ENCODE results near the gene ZGPAT. TPM values are rescaled to one million over a fixed set of nuclear protein-coding genes. Genes with fewer than 3 reads are reported as not detected.
"Not testable (repeated sequence)": the region's sequence is repeated elsewhere in the genome, so short reads cannot be mapped to it uniquely, and the experiment has no call there.

ZGPAT gene
- total and polyA plus RNA-seq, 12 donors, result 11.8 to 44.7 (median 16.1) TPM

DNA sequence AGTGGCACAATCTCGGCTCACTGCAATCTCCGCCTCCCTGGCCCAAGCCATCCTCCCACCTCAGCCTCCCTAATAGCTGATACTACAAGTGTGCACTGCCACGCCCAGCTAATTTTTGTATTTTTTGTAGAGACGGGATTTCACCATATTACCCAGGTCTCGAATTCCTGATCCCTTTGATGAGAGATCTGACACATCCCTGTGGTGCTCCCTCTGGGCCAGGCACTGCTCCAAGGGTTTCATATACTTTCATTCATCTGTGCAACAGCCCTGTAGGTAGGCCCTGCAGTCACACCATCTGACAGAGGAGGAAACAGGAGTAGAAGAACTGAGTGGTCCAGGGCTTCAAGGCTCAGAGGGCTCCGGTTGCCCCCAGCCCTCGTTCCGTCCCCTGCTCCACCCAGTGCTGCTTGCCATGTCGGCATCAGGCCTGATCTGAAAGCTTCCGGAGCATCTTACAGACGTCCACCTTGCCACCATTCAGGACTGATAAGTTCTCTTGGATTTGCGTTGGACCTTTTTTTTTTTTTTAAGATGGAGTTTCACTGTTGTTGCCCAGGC, 3.3 kb downstream of the ZGPAT start:
- Histone ChIP-seq H3K27ac (no peak overlapping the region), H3K4me1 (peaks cover 6 to 37% (median 29%) of the 10 kb centered on the region in 9 donors), H3K27me3 (no peaks in the 10 kb centered on the region), H3K9me3 (peaks cover 0 to 27% (median 13%) of the 10 kb centered on the region in 11 donors), H3K4me3 (no peak overlapping the region), H3K36me3 (peaks cover 0 to 81% (median 32%) of the 10 kb centered on the region in 9 donors)
- WGBS, 2 donors, result 82 to 90% methylated on average over 12 of the region's 12 CpGs
- TF ChIP-seq, protein P1, sequence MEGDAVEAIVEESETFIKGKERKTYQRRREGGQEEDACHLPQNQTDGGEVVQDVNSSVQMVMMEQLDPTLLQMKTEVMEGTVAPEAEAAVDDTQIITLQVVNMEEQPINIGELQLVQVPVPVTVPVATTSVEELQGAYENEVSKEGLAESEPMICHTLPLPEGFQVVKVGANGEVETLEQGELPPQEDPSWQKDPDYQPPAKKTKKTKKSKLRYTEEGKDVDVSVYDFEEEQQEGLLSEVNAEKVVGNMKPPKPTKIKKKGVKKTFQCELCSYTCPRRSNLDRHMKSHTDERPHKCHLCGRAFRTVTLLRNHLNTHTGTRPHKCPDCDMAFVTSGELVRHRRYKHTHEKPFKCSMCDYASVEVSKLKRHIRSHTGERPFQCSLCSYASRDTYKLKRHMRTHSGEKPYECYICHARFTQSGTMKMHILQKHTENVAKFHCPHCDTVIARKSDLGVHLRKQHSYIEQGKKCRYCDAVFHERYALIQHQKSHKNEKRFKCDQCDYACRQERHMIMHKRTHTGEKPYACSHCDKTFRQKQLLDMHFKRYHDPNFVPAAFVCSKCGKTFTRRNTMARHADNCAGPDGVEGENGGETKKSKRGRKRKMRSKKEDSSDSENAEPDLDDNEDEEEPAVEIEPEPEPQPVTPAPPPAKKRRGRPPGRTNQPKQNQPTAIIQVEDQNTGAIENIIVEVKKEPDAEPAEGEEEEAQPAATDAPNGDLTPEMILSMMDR (IDR thresholded peaks at IDR 0.05), result no peak
- DNase-seq (no peak), ATAC-seq (no peak)
- intact Hi-C loops (cut with DNase I), result no loop called here

DNA sequence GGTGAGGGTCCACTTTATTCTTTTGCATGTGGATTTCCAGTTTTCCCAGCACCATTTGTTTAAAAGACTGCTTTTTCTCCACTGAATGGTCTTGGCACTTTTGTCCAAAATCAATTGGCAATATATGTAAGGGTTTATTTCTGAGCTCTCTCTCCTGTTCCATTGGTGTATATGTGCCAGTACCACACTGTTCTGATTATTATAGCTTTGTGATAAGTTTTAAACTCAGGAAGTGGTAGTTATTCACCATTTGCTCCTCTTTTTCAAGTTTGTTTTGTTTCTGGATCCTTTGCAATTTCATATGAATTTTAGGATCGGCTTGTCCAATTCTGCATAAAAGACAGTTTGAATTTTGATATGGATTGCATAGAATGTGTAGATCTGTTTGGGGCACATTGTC, 4.4 kb downstream of the ZGPAT start:
- Histone ChIP-seq H3K36me3 (peaks cover 0 to 84% (median 28%) of the 10 kb centered on the region in 9 donors), H3K27ac (no peak overlapping the region), H3K9me3 (peaks cover 0 to 31% (median 13%) of the 10 kb centered on the region in 11 donors), H3K4me1 (peaks cover 0 to 27% (median 20%) of the 10 kb centered on the region in 9 donors), H3K27me3 (no peaks in the 10 kb centered on the region), H3K4me3 (no peak overlapping the region)
- ATAC-seq (no peak), DNase-seq (no peak)
- TF ChIP-seq, protein P1 (IDR thresholded peaks at IDR 0.05), result no peak
- 100% methylated on average over 1 of the region's 1 CpG for WGBS, 2 donors
- intact Hi-C loops (cut with DNase I), result no loop called here

DNA sequence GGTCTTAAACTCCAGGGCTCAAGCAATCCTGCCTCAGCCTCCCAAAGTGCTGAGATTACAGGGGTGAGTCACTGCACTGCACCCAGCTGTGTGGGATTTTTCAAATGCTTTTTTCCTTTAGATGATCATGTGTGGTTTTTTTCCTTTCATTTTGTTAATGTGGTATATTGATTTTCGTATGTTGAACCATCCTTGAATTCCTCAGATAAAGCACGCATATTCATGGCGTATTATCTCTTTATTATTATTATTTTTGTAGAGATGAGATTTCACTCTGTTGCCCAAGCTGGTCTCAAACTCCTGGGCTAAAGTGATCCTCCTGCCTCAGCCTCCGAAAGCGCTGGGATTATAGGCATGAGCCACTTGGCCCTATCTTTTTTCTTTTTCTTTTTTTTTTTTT, 7.0 kb downstream of the ZGPAT start:
- peaks cover 0 to 11% (median 3%) of the 10 kb centered on the region in 9 donors for H3K4me1 ChIP-seq
- intact Hi-C loops (cut with DNase I), result no loop called here
- H3K27ac ChIP-seq, result no peak overlapping the region
- DNase-seq, result no peak
- 99 to 100% methylated on average over 5 of the region's 5 CpGs for WGBS, 2 donors
- H3K36me3 ChIP-seq, result peaks cover 0 to 100% (median 44%) of the 10 kb centered on the region in 9 donors
- no peaks in the 10 kb centered on the region for H3K27me3 ChIP-seq
- ATAC-seq, result no peak
- TF ChIP-seq, protein P1 (IDR thresholded peaks at IDR 0.05), result no peak
- peaks cover 0 to 46% (median 22%) of the 10 kb centered on the region in 11 donors for H3K9me3 ChIP-seq
- H3K4me3 ChIP-seq, result no peak overlapping the region

DNA sequence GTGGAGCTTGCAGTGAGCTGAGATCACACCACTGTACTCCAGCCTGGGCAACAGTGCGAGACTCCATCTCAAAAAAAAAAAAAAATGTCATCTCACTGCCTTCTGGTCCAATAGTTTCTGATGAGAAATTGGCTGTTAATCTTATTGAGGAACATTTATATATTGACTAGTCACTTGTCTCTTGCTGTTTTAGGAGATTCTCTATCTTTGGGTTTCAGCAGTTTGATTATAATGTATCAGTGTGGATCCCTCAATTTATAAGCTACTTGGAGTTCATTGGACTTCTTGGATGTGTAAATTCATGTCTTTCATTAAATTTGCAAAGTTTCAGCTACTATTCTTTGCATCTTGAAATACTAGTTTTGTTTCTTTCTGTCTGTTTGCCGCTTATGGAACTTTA, 11.2 kb downstream of the ZGPAT start:
- no peaks in the 10 kb centered on the region for H3K27me3 ChIP-seq
- peaks cover 0 to 39% (median 22%) of the 10 kb centered on the region in 11 donors for H3K9me3 ChIP-seq
- no peak overlapping the region for H3K27ac ChIP-seq
- intact Hi-C loops (cut with DNase I), result no loop called here
- peaks cover 0 to 85% (median 40%) of the 10 kb centered on the region in 9 donors for H3K36me3 ChIP-seq
- ATAC-seq, result no peak
- WGBS, 2 donors, result 97 to 100% methylated on average over 2 of the region's 2 CpGs
- TF ChIP-seq, protein P1 (IDR thresholded peaks at IDR 0.05), result no peak
- DNase-seq, result no peak
- no peaks in the 10 kb centered on the region for H3K4me1 ChIP-seq
- H3K4me3 ChIP-seq, result no peak overlapping the region

DNA sequence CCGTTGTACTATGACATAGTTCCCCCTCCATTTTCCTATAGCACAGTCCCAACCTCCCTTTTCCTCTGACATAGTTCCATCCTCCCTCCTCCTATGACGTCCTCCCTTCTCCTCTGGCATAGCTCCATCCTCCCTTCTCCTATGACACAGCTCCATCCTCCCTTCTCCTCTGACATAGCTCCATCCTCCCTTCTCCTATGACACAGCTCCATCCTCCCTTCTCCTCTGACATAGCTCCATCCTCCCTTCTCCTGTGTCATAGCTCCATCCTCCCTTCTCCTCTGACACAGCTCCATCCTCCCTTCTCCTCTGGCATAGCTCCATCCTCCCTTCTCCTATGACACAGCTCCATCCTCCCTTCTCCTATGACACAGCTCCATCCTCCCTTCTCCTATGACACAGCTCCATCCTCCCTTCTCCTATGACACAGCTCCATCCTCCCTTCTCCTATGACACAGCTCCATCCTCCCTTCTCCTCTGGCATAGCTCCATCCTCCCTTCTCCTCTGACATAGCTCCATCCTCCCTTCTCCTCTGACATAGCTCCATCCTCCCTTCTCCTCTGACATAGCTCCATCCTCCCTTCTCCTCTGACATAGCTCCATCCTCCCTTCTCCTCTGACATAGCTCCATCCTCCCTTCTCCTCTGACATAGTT, 15.3 kb downstream of the ZGPAT start:
- intact Hi-C loops (cut with DNase I), result not testable (repeated sequence)
- peaks cover 0 to 74% (median 23%) of the 10 kb centered on the region in 9 donors for H3K36me3 ChIP-seq

DNA sequence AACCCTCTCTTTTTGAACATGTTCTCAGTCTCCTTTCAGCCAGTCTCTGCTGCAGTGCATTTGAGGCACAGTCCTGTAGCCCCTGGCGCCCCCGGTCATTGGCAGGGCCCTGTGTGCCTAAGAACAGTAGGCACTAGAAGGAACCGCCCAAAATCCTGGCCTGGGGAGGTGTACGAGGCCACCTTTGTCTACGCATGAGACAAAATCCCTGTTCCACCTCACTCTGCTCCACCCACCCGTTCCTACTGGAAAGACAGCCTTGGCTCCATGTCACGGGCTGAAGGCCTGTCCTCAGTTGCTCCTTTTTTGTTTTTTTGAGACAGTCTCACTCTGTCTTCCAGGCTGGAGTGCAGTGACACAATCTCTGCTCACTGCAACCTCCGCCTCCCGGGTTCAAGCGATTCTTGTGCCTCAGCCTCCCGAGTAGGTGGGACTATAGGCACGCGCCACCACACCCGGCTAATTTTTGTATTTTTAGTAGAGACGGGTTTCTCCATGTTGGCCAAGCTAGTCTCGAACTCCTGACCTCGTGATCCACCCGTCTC, 22.4 kb downstream of the ZGPAT start:
- not testable (repeated sequence) for ATAC-seq

More for the DNA sequence above, 15.3 kb downstream of the ZGPAT start:
- 64 to 66% methylated on average over 2 of the region's 2 CpGs for WGBS, 2 donors
- DNase-seq, H3K27me3 ChIP-seq, H3K4me1 ChIP-seq, H3K27ac ChIP-seq, ATAC-seq, H3K4me3 ChIP-seq: not testable (repeated sequence)
- H3K9me3 ChIP-seq, result peaks cover 0 to 38% (median 23%) of the 10 kb centered on the region in 11 donors

More for the DNA sequence above, 22.4 kb downstream of the ZGPAT start:
- Histone ChIP-seq H3K27ac (peak overlapping the region in 1 of 10 donors; percentile 62), H3K4me1 (peaks cover 0 to 24% (median 0%) of the 10 kb centered on the region in 9 donors), H3K9me3 (peaks cover 0 to 13% (median 7%) of the 10 kb centered on the region in 11 donors), H3K36me3 (peaks cover 0 to 43% (median 10%) of the 10 kb centered on the region in 9 donors)
- not testable (repeated sequence) for DNase-seq, H3K4me3 ChIP-seq, H3K27me3 ChIP-seq
- intact Hi-C loops (cut with DNase I), result loop anchor here in 1 of 10 donors (10.0 kb wide), 1 partner anchor 75 kb away; the partner anchor contains the start of genes RTEL1 and STMN3
- WGBS, 2 donors, result 94 to 97% methylated on average over 18 of the region's 18 CpGs
